ENCODE results near the gene PLEKHA6. TPM values are rescaled to one million over a fixed set of nuclear protein-coding genes. Genes with fewer than 3 reads are reported as not detected.
A peak's percentile ranks its signal among the peaks of the same experiment; 100 is the strongest.

Gene PLEKHA6
- total and polyA plus RNA-seq, 2 of the 4 experiments (the other 2 are of a cell fraction): 8.2 to 19.9 TPM

GRCh38 chr1:204339541-204339940, 20.2 kb downstream of the PLEKHA6 start:
- no peak overlapping the region for H3K4me3 ChIP-seq (ENCODE audit: insufficient read depth, low read depth, low read length)
- H4K5ac ChIP-seq (ENCODE audit: low read depth, low read length): no peak overlapping the region
- H3K79me1 ChIP-seq (ENCODE audit: low read depth in 1 of 2, low read length in 2 of 2): no peaks in the 10 kb centered on the region
- no peak overlapping the region; the same call in 1 of the 2 replicates for H3K4ac ChIP-seq (ENCODE audit: low read depth, low read length)
- no peak overlapping the region for H3K23ac ChIP-seq (ENCODE audit: low read depth, low read length)
- dilution Hi-C loops (cut with HindIII; ENCODE audit: low sequenced_read_pairs, unreplicated experiment): no loop called here
- no peaks in the 10 kb centered on the region for H4K20me1 ChIP-seq (ENCODE audit: insufficient read depth, low read length)
- no TSS peak for BruUV-seq (replicated peaks)
- H3K9ac ChIP-seq (ENCODE audit: low read depth, low read length): no peak overlapping the region
- 0 out of 2 replicates have a peak overlapping the region, but pooled peaks have one; percentile 25 for H2BK20ac ChIP-seq (ENCODE audit: low read depth, low read length)
- H3K9me1 ChIP-seq (ENCODE audit: insufficient read depth, low read length): peaks cover 20% of the 10 kb centered on the region; the same call in 1 of the 2 replicates
- H4K91ac ChIP-seq (ENCODE audit: insufficient read depth, low read depth, low read length): no peak overlapping the region
- in situ Hi-C loops (cut with MboI; ENCODE audit: low sequenced_read_pairs): no loop called here
- CTCF ChIA-PET: no interaction called here
- TF ChIP-seq, protein P1, sequence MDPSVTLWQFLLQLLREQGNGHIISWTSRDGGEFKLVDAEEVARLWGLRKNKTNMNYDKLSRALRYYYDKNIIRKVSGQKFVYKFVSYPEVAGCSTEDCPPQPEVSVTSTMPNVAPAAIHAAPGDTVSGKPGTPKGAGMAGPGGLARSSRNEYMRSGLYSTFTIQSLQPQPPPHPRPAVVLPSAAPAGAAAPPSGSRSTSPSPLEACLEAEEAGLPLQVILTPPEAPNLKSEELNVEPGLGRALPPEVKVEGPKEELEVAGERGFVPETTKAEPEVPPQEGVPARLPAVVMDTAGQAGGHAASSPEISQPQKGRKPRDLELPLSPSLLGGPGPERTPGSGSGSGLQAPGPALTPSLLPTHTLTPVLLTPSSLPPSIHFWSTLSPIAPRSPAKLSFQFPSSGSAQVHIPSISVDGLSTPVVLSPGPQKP (IDR thresholded peaks at IDR 0.05; ENCODE audit: borderline replicate concordance, low read depth, low read length): no peak
- TF ChIP-seq CTCF (conservative IDR thresholded peaks at IDR 0.05; ENCODE audit: low read depth, low read length) (no peak), RAD21 (IDR thresholded peaks at IDR 0.05; ENCODE audit: low read length) (no peak), NFE2L2 (IDR thresholded peaks at IDR 0.05; ENCODE audit: low read depth, low read length) (no peak), BHLHE40 (IDR thresholded peaks at IDR 0.05; ENCODE audit: low read depth, low read length) (no peak), RFX5 (IDR thresholded peaks at IDR 0.05; ENCODE audit: low read depth, low read length) (no peak), CHD1 (IDR thresholded peaks at IDR 0.05; ENCODE audit: low read depth, low read length) (no peak), MAZ (IDR thresholded peaks at IDR 0.05; ENCODE audit: borderline replicate concordance, low read depth, low read length) (no peak), POLR2A (IDR thresholded peaks at IDR 0.05; ENCODE audit: low read depth, low read length) (no peak), CEBPB (IDR thresholded peaks at IDR 0.05; ENCODE audit: low read depth, low read length) (no peak), SMC3 (IDR thresholded peaks at IDR 0.05; ENCODE audit: low read depth, low read length) (no peak), MXI1 (IDR thresholded peaks at IDR 0.05; ENCODE audit: borderline replicate concordance, low read depth, low read length) (no peak), FOS (IDR thresholded peaks at IDR 0.05; ENCODE audit: low read depth, low read length) (no peak), MAFK (IDR thresholded peaks at IDR 0.05; ENCODE audit: low read depth, low read length) (no peak)
- TF ChIP-seq, protein P2, sequence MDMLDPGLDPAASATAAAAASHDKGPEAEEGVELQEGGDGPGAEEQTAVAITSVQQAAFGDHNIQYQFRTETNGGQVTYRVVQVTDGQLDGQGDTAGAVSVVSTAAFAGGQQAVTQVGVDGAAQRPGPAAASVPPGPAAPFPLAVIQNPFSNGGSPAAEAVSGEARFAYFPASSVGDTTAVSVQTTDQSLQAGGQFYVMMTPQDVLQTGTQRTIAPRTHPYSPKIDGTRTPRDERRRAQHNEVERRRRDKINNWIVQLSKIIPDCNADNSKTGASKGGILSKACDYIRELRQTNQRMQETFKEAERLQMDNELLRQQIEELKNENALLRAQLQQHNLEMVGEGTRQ (IDR thresholded peaks at IDR 0.05; ENCODE audit: low read depth, low read length): no peak
- H2AFZ ChIP-seq (replicated peaks; ENCODE audit: low read length, poor library complexity): no peak overlapping the region
- peak overlapping the region; percentile 27; the same call in 1 of the 2 replicates for H3K27ac ChIP-seq (ENCODE audit: insufficient read depth, low read length)
- ATAC-seq (ENCODE audit: low read depth) (no peak), DNase-seq (no peak)
- no peaks in the 10 kb centered on the region for H3K9me3 ChIP-seq (ENCODE audit: control insufficient read depth, insufficient read depth, low read length)
- intact Hi-C loops (cut with micrococcal nuclease): no loop called here
- no peak overlapping the region; the same call in 1 of the 2 replicates for H3K18ac ChIP-seq (ENCODE audit: low read depth, low read length)
- peak overlapping the region; percentile 14; the same call in 1 of the 2 replicates for H3K14ac ChIP-seq (replicated peaks; ENCODE audit: low read depth, low read length)
- no peak overlapping the region for H4K8ac ChIP-seq (ENCODE audit: low read depth in 2 of 2, low read length in 2 of 2)
- H3K4me1 ChIP-seq (ENCODE audit: control insufficient read depth, insufficient read depth, low read length): peaks cover 45% of the 10 kb centered on the region
- H2BK15ac ChIP-seq (ENCODE audit: low read depth, low read length): no peak overlapping the region
- H2BK5ac ChIP-seq (ENCODE audit: low read depth, low read length, poor library complexity, severe bottlenecking): no peak overlapping the region
- no peaks in the 10 kb centered on the region for H3K36me3 ChIP-seq (ENCODE audit: control insufficient read depth, insufficient read depth, low read length)
- no peak overlapping the region for H3K56ac ChIP-seq (ENCODE audit: extremely low read depth, insufficient read depth, low read length)
- POLR2A ChIA-PET (ENCODE audit: unreplicated experiment): interaction anchor here (0.8 kb wide), 1 partner anchor 141 kb away, joined by 3 read pairs; no protein-coding TSS in a partner anchor
- H2BK120ac ChIP-seq (ENCODE audit: low read depth, low read length): no peak overlapping the region; the same call in 1 of the 2 replicates
- no peak overlapping the region for H3K4me2 ChIP-seq (ENCODE audit: low read depth, low read length)
- H3K27me3 ChIP-seq (ENCODE audit: control insufficient read depth, insufficient read depth, low read length): no peaks in the 10 kb centered on the region
- H2AK5ac ChIP-seq (ENCODE audit: low read depth, low read length): no peak overlapping the region
- no peak overlapping the region for H2AK9ac ChIP-seq (replicated peaks; ENCODE audit: low read depth, low read length, poor library complexity)

All from IMR-90 (cell line).